Measurements from ENCODE around the gene CYP2C8. TPM values are rescaled to one million over a fixed set of nuclear protein-coding genes. Genes with fewer than 3 reads are reported as not detected.

The CYP2C8 gene
- total and polyA plus RNA-seq, 2 experiments from 2014 or later = 1.2 to 4.1 TPM

GRCh38 chr10:94992811-94993210 lies 76.5 kb downstream of the CYP2C8 start (continued):
- no peak for TF ChIP-seq EZH2phosphoT487 (IDR thresholded peaks at IDR 0.05; ENCODE audit: unreplicated experiment)
- TF ChIP-seq REST (IDR thresholded peaks at IDR 0.05; ENCODE audit: unreplicated experiment) = no peak
- TF ChIP-seq ETS1 (IDR thresholded peaks at IDR 0.05) = no peak
- TF ChIP-seq ZNF114 (CRISPR knock-in tag; IDR thresholded peaks at IDR 0.05) = no peak
- no peak for TF ChIP-seq CTCF (conservative IDR thresholded peaks at IDR 0.05; ENCODE audit: low read depth in 2 of 2)
- TF ChIP-seq CREB1 (CRISPR knock-in tag; IDR thresholded peaks at IDR 0.05; ENCODE audit: low read depth) = no peak

- peak; percentile 42 for DNase-seq (ENCODE audit: low spot score)
- no peak for ATAC-seq
- H3K27ac Mint-ChIP-seq = no peak overlapping the region
- no peak for TF ChIP-seq CTCF (conservative IDR thresholded peaks at IDR 0.05; ENCODE audit: low read depth in 2 of 2)
- TF ChIP-seq ETS1 (IDR thresholded peaks at IDR 0.05) = no peak
- TF ChIP-seq ZNF114 (CRISPR knock-in tag; IDR thresholded peaks at IDR 0.05) = no peak
- no peak for TF ChIP-seq POLR2AphosphoS5 (IDR thresholded peaks at IDR 0.05; ENCODE audit: low read depth)
- no peak for TF ChIP-seq JUNB (IDR thresholded peaks at IDR 0.05; ENCODE audit: unreplicated experiment)
- TF ChIP-seq STAT1 (IDR thresholded peaks at IDR 0.05; ENCODE audit: unreplicated experiment) = no peak
- TF ChIP-seq REST (IDR thresholded peaks at IDR 0.05; ENCODE audit: unreplicated experiment) = no peak
- TF ChIP-seq EZH2 (IDR thresholded peaks at IDR 0.05; ENCODE audit: low read depth, unreplicated experiment) = no peak
- TF ChIP-seq ZNF331 (CRISPR knock-in tag; IDR thresholded peaks at IDR 0.05; ENCODE audit: low read depth) = no peak
- no peak for TF ChIP-seq CREB1 (CRISPR knock-in tag; IDR thresholded peaks at IDR 0.05; ENCODE audit: low read depth)
These were observed 77.9 kb downstream of the CYP2C8 start for GRCh38 chr10:94991243-94991888.

More at GRCh38 chr10:94991243-94991888, 77.9 kb downstream of the CYP2C8 start:
- Mint-ChIP-seq H3K27me3 (ENCODE audit: insufficient read depth, low read depth, poor library complexity) (peaks cover 2% of the 10 kb centered on the region), H3K4me1 (no peaks in the 10 kb centered on the region), H3K4me3 (no peak overlapping the region), H3K9me3 (peaks cover 52% of the 10 kb centered on the region), H3K36me3 (ENCODE audit: low read depth) (peaks cover 24% of the 10 kb centered on the region)
- no peak overlapping the region for H3K27ac ChIP-seq (ENCODE audit: low read depth)
- H3K9me2 ChIP-seq (ENCODE audit: insufficient read depth) = no peaks in the 10 kb centered on the region
- no peaks in the 10 kb centered on the region for H3F3A ChIP-seq (replicated peaks; ENCODE audit: low read depth)
- H3K27me3 ChIP-seq (ENCODE audit: insufficient read depth) = no peaks in the 10 kb centered on the region
- H3K36me3 ChIP-seq (ENCODE audit: insufficient read depth) = no peaks in the 10 kb centered on the region; the same call in 1 of the 2 replicates
- H3K79me2 ChIP-seq (replicated peaks; ENCODE audit: insufficient read depth) = no peaks in the 10 kb centered on the region
- no peak overlapping the region for H3K4me3 ChIP-seq
- H3K4me1 ChIP-seq (ENCODE audit: insufficient read depth) = no peaks in the 10 kb centered on the region
- no peaks in the 10 kb centered on the region for H4K20me1 ChIP-seq (replicated peaks; ENCODE audit: insufficient read depth)
- no peak overlapping the region for H2AFZ ChIP-seq
- no peak overlapping the region for H3K4me2 ChIP-seq
